H9 (cell line): Measurements from ENCODE around the gene RBM4B. TPM values are rescaled to one million over a fixed set of nuclear protein-coding genes. Genes with fewer than 3 reads are reported as not detected.

ENCODE experiments used
- DNase-seq: peaks from one replicate; pipeline ENCODE4 v3.0.0-alpha.2; 2017
- H2AFZ ChIP-seq: one replicate; pipeline ENCODE4 v1.6.1; 2013; ENCODE audit warnings: mild to moderate bottlenecking, low read length, control low read depth, moderate library complexity
- H2AK5ac ChIP-seq: 2 replicates; pipeline ENCODE4 v1.6.1; 2013; ENCODE audit warnings: low read length, control low read depth, mixed read lengths; ENCODE audit not compliant: insufficient read length
- H2BK120ac ChIP-seq: one replicate; pipeline ENCODE4 v1.6.1; 2013; ENCODE audit warnings: low read depth, mild to moderate bottlenecking, low read length, control low read depth, inconsistent platforms; ENCODE audit not compliant: poor library complexity, severe bottlenecking
- H2BK12ac ChIP-seq: 2 replicates; pipeline ENCODE4 v1.6.1; 2013; ENCODE audit warnings: low read length, control low read depth, mixed read lengths, low read depth; ENCODE audit not compliant: insufficient read length
- H2BK15ac ChIP-seq: 2 replicates; pipeline ENCODE4 v1.6.1; 2013; ENCODE audit warnings: low read depth, low read length, control low read depth
- H2BK20ac ChIP-seq: one replicate; pipeline ENCODE4 v1.6.1; 2013; ENCODE audit warnings: low read depth, mild to moderate bottlenecking, low read length, control low read depth, inconsistent platforms; ENCODE audit not compliant: poor library complexity, severe bottlenecking
- H2BK5ac ChIP-seq: 2 replicates; pipeline ENCODE4 v1.6.1; 2013; ENCODE audit warnings: low read length, control low read depth, mixed read lengths; ENCODE audit not compliant: insufficient read length
- H3K14ac ChIP-seq: 2 replicates; pipeline ENCODE4 v1.6.1; 2013; ENCODE audit warnings: low read length, control low read depth; ENCODE audit not compliant: insufficient read depth
- H3K18ac ChIP-seq: 2 replicates; pipeline ENCODE4 v1.6.1; 2013; ENCODE audit warnings: low read depth, mild to moderate bottlenecking, mixed read lengths, low read length, control low read depth; ENCODE audit not compliant: insufficient read length
- H3K23ac ChIP-seq: 2 replicates; pipeline ENCODE4 v1.6.1; 2013; ENCODE audit warnings: low read length, control low read depth, mixed read lengths, low read depth; ENCODE audit not compliant: insufficient read length
- H3K23me2 ChIP-seq: 2 replicates; pipeline ENCODE4 v1.6.1; 2013; ENCODE audit warnings: low read depth, mild to moderate bottlenecking, mixed read lengths, low read length, control low read depth; ENCODE audit not compliant: insufficient read length, poor library complexity, severe bottlenecking
- H3K27ac ChIP-seq: 2 replicates; pipeline ENCODE4 v1.5.1; 2013; ENCODE audit warnings: low read length, control low read depth, mixed read lengths, low read depth; ENCODE audit not compliant: insufficient read length
- H3K27me3 ChIP-seq: 2 replicates; pipeline ENCODE4 v1.6.1; 2013; ENCODE audit warnings: low read length, control low read depth, inconsistent platforms; ENCODE audit not compliant: insufficient read depth
- H3K4ac ChIP-seq: 2 replicates; pipeline ENCODE4 v1.6.1; 2013; ENCODE audit warnings: low read depth, mild to moderate bottlenecking, control low read depth, inconsistent platforms, low read length, moderate library complexity
- H3K4me1 ChIP-seq: 2 replicates; pipeline ENCODE4 v1.6.1; 2013; ENCODE audit warnings: low read length, control low read depth, inconsistent platforms; ENCODE audit not compliant: insufficient read depth
- H3K4me2 ChIP-seq: 2 replicates; pipeline ENCODE4 v1.6.1; 2013; ENCODE audit warnings: low read length, control low read depth, mixed read lengths; ENCODE audit not compliant: insufficient read length, insufficient read depth
- H3K56ac ChIP-seq: 2 replicates; pipeline ENCODE4 v1.6.1; 2013; ENCODE audit warnings: low read depth, mild to moderate bottlenecking, mixed read lengths, low read length, control low read depth; ENCODE audit not compliant: insufficient read length
- H3K79me1 ChIP-seq: 2 replicates; pipeline ENCODE4 v1.6.1; 2013; ENCODE audit warnings: low read depth, mild to moderate bottlenecking, moderate library complexity, low read length, control low read depth, inconsistent platforms; ENCODE audit not compliant: insufficient read depth, poor library complexity, severe bottlenecking
- H3K79me2 ChIP-seq: 2 replicates; pipeline ENCODE4 v1.6.1; 2013; ENCODE audit warnings: low read length, control low read depth, inconsistent platforms; ENCODE audit not compliant: insufficient read depth
- H3K9ac ChIP-seq: 2 replicates; pipeline ENCODE4 v1.6.1; 2013; ENCODE audit warnings: low read length, control low read depth, mixed read lengths; ENCODE audit not compliant: insufficient read length; ENCODE audit errors: extremely low read depth
- H3K9me3 ChIP-seq: one replicate; pipeline ENCODE4 v1.6.1; 2013; ENCODE audit warnings: low read depth, low read length, inconsistent platforms; ENCODE audit not compliant: control insufficient read depth
- H3T11ph ChIP-seq: one replicate; pipeline ENCODE4 v1.6.1; 2013; ENCODE audit warnings: mild to moderate bottlenecking, low read length, control low read depth, inconsistent platforms
- H4K20me1 ChIP-seq: one replicate; pipeline ENCODE4 v1.6.1; 2013; ENCODE audit not compliant: control insufficient read depth, insufficient read length, insufficient read depth
- H4K5ac ChIP-seq: 2 replicates; pipeline ENCODE4 v1.6.1; 2013; ENCODE audit warnings: low read depth, mild to moderate bottlenecking, mixed read lengths, low read length, control low read depth; ENCODE audit not compliant: insufficient read length
- H4K8ac ChIP-seq: replicated peaks from 2 replicates; pipeline ENCODE4 v1.6.1; 2013; ENCODE audit warnings: low read length, control low read depth, mixed read lengths, low read depth; ENCODE audit not compliant: insufficient read length
- H4K91ac ChIP-seq: 2 replicates; pipeline ENCODE4 v1.6.1; 2013; ENCODE audit warnings: low read depth, mild to moderate bottlenecking, moderate library complexity, mixed read lengths, low read length, control low read depth; ENCODE audit not compliant: insufficient read length
- H3K27ac Mint-ChIP-seq, 3 experiments: 2 replicates in 2 of 3; 3 replicates in 1 of 3; pipeline ENCODE4 v1.8.0; 2020 to 2021; ENCODE audit warnings: mixed read lengths in 3 of 3, mild to moderate bottlenecking in 1 of 3, moderate library complexity in 1 of 3
- H3K27me3 Mint-ChIP-seq: 2 replicates; pipeline ENCODE4 v1.8.0; 2021; ENCODE audit warnings: low read depth, mild to moderate bottlenecking, moderate library complexity, mixed read lengths
- H3K36me3 Mint-ChIP-seq, 3 experiments: 2 replicates in 2 of 3; 3 replicates in 1 of 3; pipeline ENCODE4 v1.8.0; 2020 to 2021; ENCODE audit warnings: low read depth in 3 of 3, mixed read lengths in 3 of 3; ENCODE audit not compliant: insufficient read depth in 1 of 3
- H3K4me1 Mint-ChIP-seq, 2 experiments: 2 replicates each; pipeline ENCODE4 v1.8.0; 2020; ENCODE audit warnings: mixed read lengths in 2 of 2
- H3K4me3 Mint-ChIP-seq, 2 experiments: 2 replicates in 1 of 2; 3 replicates in 1 of 2; pipeline ENCODE4 v1.8.0; 2020 to 2021; ENCODE audit warnings: mild to moderate bottlenecking in 2 of 2, mixed read lengths in 2 of 2, moderate library complexity in 1 of 2
- H3K9me3 Mint-ChIP-seq, 2 experiments: 2 replicates in 1 of 2; 3 replicates in 1 of 2; pipeline ENCODE4 v1.8.0; 2020; ENCODE audit warnings: mild to moderate bottlenecking in 2 of 2, mixed read lengths in 2 of 2, moderate library complexity in 1 of 2
- WGBS: extraction: QIAGEN DNeasy Blood & Tissue Kit; methylation state at CpG from one replicate; pipeline ENCODE4 v1.1.7; 2013; ENCODE audit warnings: missing lambda C conversion rate, low lambda C conversion rate, mixed read lengths; ENCODE audit not compliant: insufficient read length; ENCODE audit errors: extremely low coverage; 5-methylcytosine and 5-hydroxymethylcytosine counted together
- total RNA-seq: library from RNA; stranded (reverse); gene quantifications from 2 replicates; pipeline ENCODE4 v1.2.1, GENCODE V29; 2021
- TF ChIP-seq, protein P1 (sequence below): fragments of 200-600 bp; sonication (generic); conservative IDR thresholded peaks from 3 replicates; pipeline ENCODE4 v1.8.0; 2021; ENCODE audit warnings: antibody characterized with exemption, mild to moderate bottlenecking

The RBM4B gene
- total RNA-seq, 1 experiment from 2014 or later, result 34.0 TPM

DNA sequence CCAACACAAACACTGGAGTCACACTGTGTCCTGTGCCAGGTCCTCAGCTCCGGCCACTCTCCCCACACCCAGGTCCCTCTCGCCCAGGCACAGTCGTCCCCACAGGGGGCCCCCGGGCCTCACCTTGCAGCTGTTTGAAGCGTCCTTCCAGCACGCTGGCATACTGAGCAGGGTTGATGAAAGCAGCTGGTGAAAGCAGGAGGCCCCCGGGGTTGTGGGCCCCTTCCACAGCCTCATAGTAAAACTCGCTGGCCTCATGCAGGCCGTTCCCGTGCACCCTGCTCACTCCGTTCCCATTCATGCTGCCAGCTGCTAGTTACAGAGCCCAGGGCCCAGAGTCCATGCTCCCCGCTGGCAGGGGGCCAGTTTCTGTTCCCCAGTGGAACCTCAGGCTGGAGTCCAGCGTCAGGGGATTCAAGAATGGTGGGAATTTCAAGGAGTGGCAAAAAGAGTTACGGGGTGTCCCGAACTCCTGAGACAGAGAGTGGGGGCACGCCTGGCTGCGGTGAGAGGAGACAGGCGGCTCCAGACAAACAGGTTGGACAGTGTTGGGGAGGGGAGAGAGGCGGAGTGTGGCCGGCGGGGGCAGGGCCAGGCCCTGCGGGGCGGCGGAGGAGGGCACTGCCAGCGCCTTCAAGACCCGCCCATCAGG, 40.8 kb upstream of the RBM4B start:
- peaks cover 2% of the 10 kb centered on the region for H3K23me2 ChIP-seq
- no peak overlapping the region for H2BK120ac ChIP-seq
- H3K79me1 ChIP-seq, result no peaks in the 10 kb centered on the region
- Mint-ChIP-seq H3K27me3 (no peaks in the 10 kb centered on the region; the same call in 1 of the 2 replicates), H3K4me3 (no peak overlapping the region), H3K4me1 (peaks cover 43 to 53% of the 10 kb centered on the region in 2 experiments), H3K27ac (peak overlapping the region in 2 of 3 experiments; percentile 33 to 47; a peak in 4 of 7 replicates), H3K36me3 (peaks cover 26 to 79% (median 75%) of the 10 kb centered on the region in 3 experiments), H3K9me3 (no peaks in the 10 kb centered on the region; a peak in 1 of 5 replicates)
- no peak overlapping the region for H3K4me2 ChIP-seq
- no peak overlapping the region for H3K9ac ChIP-seq
- no peak overlapping the region for H3T11ph ChIP-seq
- H3K27me3 ChIP-seq, result no peaks in the 10 kb centered on the region
- no peak overlapping the region for H3K23ac ChIP-seq
- H3K4ac ChIP-seq, result no peak overlapping the region
- no peak overlapping the region for H2BK12ac ChIP-seq
- H3K27ac ChIP-seq, result no peak overlapping the region
- no peak overlapping the region for H2BK15ac ChIP-seq
- H4K8ac ChIP-seq, result no peak overlapping the region
- peak; percentile 56 for DNase-seq
- H3K9me3 ChIP-seq, result no peaks in the 10 kb centered on the region
- H3K4me1 ChIP-seq, result peaks cover 7% of the 10 kb centered on the region; the same call in 1 of the 2 replicates
- H2BK20ac ChIP-seq, result no peak overlapping the region
- H2AFZ ChIP-seq, result no peak overlapping the region
- H2BK5ac ChIP-seq, result no peak overlapping the region
- no peak overlapping the region for H3K14ac ChIP-seq
- no peak overlapping the region for H2AK5ac ChIP-seq
- TF ChIP-seq, protein P1, sequence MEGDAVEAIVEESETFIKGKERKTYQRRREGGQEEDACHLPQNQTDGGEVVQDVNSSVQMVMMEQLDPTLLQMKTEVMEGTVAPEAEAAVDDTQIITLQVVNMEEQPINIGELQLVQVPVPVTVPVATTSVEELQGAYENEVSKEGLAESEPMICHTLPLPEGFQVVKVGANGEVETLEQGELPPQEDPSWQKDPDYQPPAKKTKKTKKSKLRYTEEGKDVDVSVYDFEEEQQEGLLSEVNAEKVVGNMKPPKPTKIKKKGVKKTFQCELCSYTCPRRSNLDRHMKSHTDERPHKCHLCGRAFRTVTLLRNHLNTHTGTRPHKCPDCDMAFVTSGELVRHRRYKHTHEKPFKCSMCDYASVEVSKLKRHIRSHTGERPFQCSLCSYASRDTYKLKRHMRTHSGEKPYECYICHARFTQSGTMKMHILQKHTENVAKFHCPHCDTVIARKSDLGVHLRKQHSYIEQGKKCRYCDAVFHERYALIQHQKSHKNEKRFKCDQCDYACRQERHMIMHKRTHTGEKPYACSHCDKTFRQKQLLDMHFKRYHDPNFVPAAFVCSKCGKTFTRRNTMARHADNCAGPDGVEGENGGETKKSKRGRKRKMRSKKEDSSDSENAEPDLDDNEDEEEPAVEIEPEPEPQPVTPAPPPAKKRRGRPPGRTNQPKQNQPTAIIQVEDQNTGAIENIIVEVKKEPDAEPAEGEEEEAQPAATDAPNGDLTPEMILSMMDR, result no peak
- no CpG with 5 or more reads among the region's 26 CpGs for WGBS
- H3K18ac ChIP-seq, result no peak overlapping the region
- no peaks in the 10 kb centered on the region for H3K79me2 ChIP-seq
- H4K5ac ChIP-seq, result no peak overlapping the region
- no peak overlapping the region for H3K56ac ChIP-seq
- no peaks in the 10 kb centered on the region for H4K20me1 ChIP-seq
- H4K91ac ChIP-seq, result no peak overlapping the region
